Neural progenitor cell (in vitro differentiated cells): ENCODE results near the gene RBBP7. TPM values are rescaled to one million over a fixed set of nuclear protein-coding genes. Genes with fewer than 3 reads are reported as not detected.
A peak's percentile ranks its signal among the peaks of the same experiment; 100 is the strongest.
"Not testable (repeated sequence)": the region's sequence is repeated elsewhere in the genome, so short reads cannot be mapped to it uniquely, and the experiment has no call there.

ENCODE experiments used
- DNase-seq: peaks from one replicate; pipeline ENCODE4 v3.0.0-alpha.2; 2016; ENCODE audit warnings: low spot score
- H2AFZ ChIP-seq: fragments of 200-600 bp; sonication (generic); replicated peaks from 2 replicates; pipeline ENCODE4 v1.6.1; 2016; ENCODE audit warnings: antibody characterized with exemption
- H3F3A ChIP-seq: fragments of 200-600 bp; sonication (generic); 2 replicates; pipeline ENCODE4 v1.6.1; 2016; ENCODE audit warnings: antibody characterized with exemption, low read depth
- H3K27ac ChIP-seq: fragments of 200-600 bp; sonication (generic); 2 replicates; pipeline ENCODE4 v1.5.1; 2016; ENCODE audit warnings: mild to moderate bottlenecking
- H3K27me3 ChIP-seq: fragments of 200-600 bp; sonication (generic); 2 replicates; pipeline ENCODE4 v1.6.1; 2016; ENCODE audit warnings: mild to moderate bottlenecking, moderate library complexity
- H3K36me3 ChIP-seq: fragments of 200-600 bp; sonication (generic); 2 replicates; pipeline ENCODE4 v1.5.1; 2016
- H3K4me1 ChIP-seq: fragments of 200-600 bp; sonication (generic); 2 replicates; pipeline ENCODE4 v1.6.1; 2016; ENCODE audit warnings: mixed run types
- H3K4me2 ChIP-seq: fragments of 200-600 bp; sonication (generic); 2 replicates; pipeline ENCODE4 v1.6.1; 2016
- H3K4me3 ChIP-seq: fragments of 200-600 bp; sonication (generic); 2 replicates; pipeline ENCODE4 v1.5.1; 2016
- H3K79me2 ChIP-seq: fragments of 200-600 bp; sonication (generic); 2 replicates; pipeline ENCODE4 v1.6.1; 2016; ENCODE audit warnings: low read depth
- H3K9ac ChIP-seq: fragments of 200-600 bp; sonication (generic); 2 replicates; pipeline ENCODE4 v1.6.1; 2016
- H3K9me3 ChIP-seq: fragments of 200-600 bp; sonication (generic); 2 replicates; pipeline ENCODE4 v1.5.1; 2016; ENCODE audit warnings: low read depth
- H4K20me1 ChIP-seq: fragments of 200-600 bp; sonication (generic); 2 replicates; pipeline ENCODE4 v1.6.1; 2016; ENCODE audit warnings: low read depth
- H3K27ac Mint-ChIP-seq: 3 replicates; pipeline ENCODE4 v1.8.0; 2021; ENCODE audit warnings: mixed read lengths
- H3K27me3 Mint-ChIP-seq: 2 replicates; pipeline ENCODE4 v1.8.0; 2022; ENCODE audit warnings: low read depth, mild to moderate bottlenecking, inconsistent platforms, moderate library complexity, mixed read lengths; ENCODE audit not compliant: insufficient read depth
- H3K36me3 Mint-ChIP-seq: 3 replicates; pipeline ENCODE4 v1.8.0; 2021; ENCODE audit warnings: mixed read lengths
- H3K4me1 Mint-ChIP-seq: 3 replicates; pipeline ENCODE4 v1.8.0; 2021; ENCODE audit warnings: mixed read lengths
- H3K4me3 Mint-ChIP-seq: 3 replicates; pipeline ENCODE4 v1.8.0; 2021; ENCODE audit warnings: mild to moderate bottlenecking, moderate library complexity, mixed read lengths
- H3K9me3 Mint-ChIP-seq: 3 replicates; pipeline ENCODE4 v1.8.0; 2020; ENCODE audit warnings: mixed read lengths
- CTCF ChIP-seq: fragments of 200-600 bp; sonication (generic); IDR thresholded peaks from 2 replicates; pipeline ENCODE4 v1.5.1; 2017; ENCODE audit warnings: antibody characterized with exemption, mild to moderate bottlenecking
- EZH2 ChIP-seq: fragments of 200-600 bp; sonication (generic); IDR thresholded peaks from 2 replicates; pipeline ENCODE4 v1.6.1; 2017; ENCODE audit warnings: antibody characterized with exemption, mild to moderate bottlenecking, moderate library complexity
- EZH2phosphoT487 ChIP-seq: fragments of 200-600 bp; sonication (generic); IDR thresholded peaks from 2 replicates; pipeline ENCODE4 v1.6.1; 2017; ENCODE audit warnings: antibody characterized with exemption
- total RNA-seq: library from RNA; depleted of rRNA; stranded (reverse); fragments of >200 nt; gene quantifications from 2 replicates; pipeline ENCODE4 v1.2.3, GENCODE V29; 2015; ENCODE audit warnings: low replicate concordance

RBBP7 gene
- total RNA-seq, 1 donor from 2014 or later = 425 TPM

GRCh38 chrX:16867947-16868346, 2.2 kb downstream of the RBBP7 start:
- H3K9ac ChIP-seq = peak overlapping the region; percentile 89
- peaks cover 36% of the 10 kb centered on the region for H3K4me1 ChIP-seq
- no peak overlapping the region for H2AFZ ChIP-seq
- Mint-ChIP-seq H3K27ac (no peak overlapping the region), H3K36me3 (peaks cover 31% of the 10 kb centered on the region), H3K4me1 (peaks cover 44% of the 10 kb centered on the region), H3K9me3 (no peaks in the 10 kb centered on the region), H3K27me3 (peaks cover 8% of the 10 kb centered on the region), H3K4me3 (peak overlapping the region; percentile 93)
- DNase-seq = no peak
- H4K20me1 ChIP-seq = peaks cover 66% of the 10 kb centered on the region
- no peaks in the 10 kb centered on the region for H3K27me3 ChIP-seq
- no peaks in the 10 kb centered on the region for H3K9me3 ChIP-seq
- no peak overlapping the region for H3K27ac ChIP-seq
- TF ChIP-seq EZH2phosphoT487 (no peak), CTCF (no peak), EZH2 (no peak)
- peak overlapping the region; percentile 98 for H3K4me2 ChIP-seq
- peaks cover 67% of the 10 kb centered on the region for H3K79me2 ChIP-seq
- peaks cover 27% of the 10 kb centered on the region for H3K36me3 ChIP-seq
- peak overlapping the region; percentile 91 for H3K4me3 ChIP-seq
- peaks cover 41% of the 10 kb centered on the region for H3F3A ChIP-seq

- Histone ChIP-seq H3K4me3 (no peak overlapping the region), H3K27me3 (no peaks in the 10 kb centered on the region), H4K20me1 (peaks cover 90% of the 10 kb centered on the region), H3K36me3 (peaks cover 51% of the 10 kb centered on the region), H3K27ac (no peak overlapping the region), H3K9ac (no peak overlapping the region), H3F3A (no peaks in the 10 kb centered on the region), H3K4me2 (no peak overlapping the region), H3K4me1 (peaks cover 4% of the 10 kb centered on the region), H3K79me2 (peaks cover 100% of the 10 kb centered on the region), H2AFZ (no peak overlapping the region), H3K9me3 (no peaks in the 10 kb centered on the region)
- no peak overlapping the region for H3K4me3 Mint-ChIP-seq
- TF ChIP-seq EZH2phosphoT487 (no peak), EZH2 (no peak), CTCF (no peak)
- H3K4me1 Mint-ChIP-seq = peaks cover 12% of the 10 kb centered on the region
- no peak overlapping the region for H3K27ac Mint-ChIP-seq
- H3K36me3 Mint-ChIP-seq = peaks cover 58% of the 10 kb centered on the region
- no peak for DNase-seq
- H3K27me3 Mint-ChIP-seq = peaks cover 5% of the 10 kb centered on the region
- peaks cover 3% of the 10 kb centered on the region for H3K9me3 Mint-ChIP-seq
Observed at GRCh38 chrX:16862829-16863228, 7.3 kb downstream of the RBBP7 start.

GRCh38 chrX:16856744-16857143, 13.4 kb downstream of the RBBP7 start:
- Histone ChIP-seq H3K36me3 (peaks cover 48% of the 10 kb centered on the region), H3K27me3 (no peaks in the 10 kb centered on the region)
- H3K27me3 Mint-ChIP-seq = no peaks in the 10 kb centered on the region

GRCh38 chrX:16856076-16856404, 14.1 kb downstream of the RBBP7 start:
- not testable (repeated sequence) for H3K27ac Mint-ChIP-seq, H3K4me3 ChIP-seq, H3K4me2 ChIP-seq, H3K27me3 ChIP-seq, DNase-seq, H3F3A ChIP-seq, H3K9me3 ChIP-seq, H3K27ac ChIP-seq, H3K4me1 ChIP-seq, H3K27me3 Mint-ChIP-seq, H2AFZ ChIP-seq, H3K4me3 Mint-ChIP-seq, H3K9ac ChIP-seq
- Mint-ChIP-seq H3K36me3 (peaks cover 68% of the 10 kb centered on the region), H3K4me1 (peaks cover 11% of the 10 kb centered on the region), H3K9me3 (peaks cover 13% of the 10 kb centered on the region)
- H4K20me1 ChIP-seq = peaks cover 69% of the 10 kb centered on the region
- peaks cover 100% of the 10 kb centered on the region for H3K79me2 ChIP-seq
- H3K36me3 ChIP-seq = peaks cover 42% of the 10 kb centered on the region

More at GRCh38 chrX:16856744-16857143, 13.4 kb downstream of the RBBP7 start:
- Histone ChIP-seq H3F3A (no peaks in the 10 kb centered on the region), H3K9me3 (no peaks in the 10 kb centered on the region), H4K20me1 (peaks cover 67% of the 10 kb centered on the region), H3K79me2 (peaks cover 100% of the 10 kb centered on the region), H3K4me3 (no peak overlapping the region), H2AFZ (no peak overlapping the region), H3K27ac (no peak overlapping the region), H3K9ac (no peak overlapping the region), H3K4me1 (no peaks in the 10 kb centered on the region), H3K4me2 (no peak overlapping the region)
- peaks cover 5% of the 10 kb centered on the region for H3K4me1 Mint-ChIP-seq
- DNase-seq = no peak
- TF ChIP-seq CTCF = no peak
- TF ChIP-seq EZH2phosphoT487 = no peak
- no peak for TF ChIP-seq EZH2
- H3K9me3 Mint-ChIP-seq = peaks cover 13% of the 10 kb centered on the region
- H3K27ac Mint-ChIP-seq = no peak overlapping the region
- H3K4me3 Mint-ChIP-seq = no peak overlapping the region
- H3K36me3 Mint-ChIP-seq = peaks cover 65% of the 10 kb centered on the region
